Liver (tissue), 9 donors: ENCODE measurements around the gene NCAM2. TPM values are rescaled to one million over a fixed set of nuclear protein-coding genes. Genes with fewer than 3 reads are reported as not detected.

Experiments used
- DNase-seq: peaks from one replicate; pipeline ENCODE4 v3.0.0-alpha.2; 2017; ENCODE audit warnings: low spot score
- H3K27ac ChIP-seq, 2 donors: one replicate each; pipeline ENCODE4 v1.7.0; 2013; ENCODE audit warnings: inconsistent platforms in 2 of 2, low read length in 2 of 2, control low read depth in 1 of 2, low read depth in 1 of 2, mild to moderate bottlenecking in 1 of 2
- H3K27me3 ChIP-seq, 4 donors: one replicate each; pipeline versions ENCODE4 v1.6.1 to v1.7.0; 2013; ENCODE audit warnings: low read length in 3 of 4, inconsistent platforms in 1 of 4, mild to moderate bottlenecking in 1 of 4, moderate library complexity in 1 of 4; ENCODE audit not compliant: control insufficient read depth in 4 of 4, insufficient read depth in 4 of 4
- H3K36me3 ChIP-seq, 4 donors: one replicate each; pipeline versions ENCODE4 v1.6.1 to v1.7.0; 2013; ENCODE audit warnings: low read length in 3 of 4, mild to moderate bottlenecking in 3 of 4, low read depth in 1 of 4, moderate library complexity in 1 of 4; ENCODE audit not compliant: control insufficient read depth in 4 of 4, insufficient read depth in 3 of 4
- H3K4me1 ChIP-seq, 4 donors: one replicate each; pipeline versions ENCODE4 v1.6.1 to v1.7.0; 2013; ENCODE audit warnings: low read length in 3 of 4, mild to moderate bottlenecking in 3 of 4, moderate library complexity in 1 of 4; ENCODE audit not compliant: control insufficient read depth in 4 of 4, insufficient read depth in 4 of 4
- H3K4me3 ChIP-seq, 3 donors: one replicate each; pipeline versions ENCODE4 v1.6.1 to v1.7.0; 2013; ENCODE audit warnings: low read length in 3 of 3, control low read depth in 1 of 3, low read depth in 1 of 3, mild to moderate bottlenecking in 1 of 3
- H3K9ac ChIP-seq, 2 donors: one replicate each; pipeline ENCODE4 v1.7.0; 2013; ENCODE audit warnings: low read length in 2 of 2, mild to moderate bottlenecking in 2 of 2, moderate library complexity in 2 of 2, control low read depth in 1 of 2, low read depth in 1 of 2
- H3K9me3 ChIP-seq, 4 donors: one replicate each; pipeline versions ENCODE4 v1.6.1 to v1.7.0; 2013; ENCODE audit warnings: low read length in 3 of 4; ENCODE audit not compliant: control insufficient read depth in 4 of 4
- FOXA1 ChIP-seq: IDR thresholded peaks from 2 replicates; pipeline ENCODE4 v1.6.1; 2016; ENCODE audit warnings: antibody characterized with exemption
- GABPA ChIP-seq, 2 donors: IDR thresholded peaks in 1 of 2; conservative IDR thresholded peaks in 1 of 2; 2 replicates each; pipeline ENCODE4 v1.6.1; 2016; ENCODE audit warnings: antibody characterized with exemption in 2 of 2, mild to moderate bottlenecking in 1 of 2, moderate library complexity in 1 of 2
- HNF4A ChIP-seq, 2 donors: conservative IDR thresholded peaks; 2 replicates each; pipeline ENCODE4 v1.6.1; 2016; ENCODE audit warnings: antibody characterized with exemption in 2 of 2, mild to moderate bottlenecking in 2 of 2
- HNF4G ChIP-seq: IDR thresholded peaks from 2 replicates; pipeline ENCODE4 v1.6.1; 2016; ENCODE audit warnings: antibody characterized with exemption
- RAD21 ChIP-seq, 2 donors: IDR thresholded peaks; 2 replicates each; pipeline ENCODE4 v1.6.1; 2016; ENCODE audit warnings: antibody characterized with exemption in 2 of 2, mild to moderate bottlenecking in 2 of 2
- TAF1 ChIP-seq: conservative IDR thresholded peaks from 2 replicates; pipeline ENCODE4 v1.6.1; 2016; ENCODE audit warnings: antibody characterized with exemption, mild to moderate bottlenecking
- YY1 ChIP-seq: IDR thresholded peaks from 2 replicates; pipeline ENCODE4 v1.6.1; 2016; ENCODE audit warnings: antibody characterized with exemption, mild to moderate bottlenecking
- WGBS: extraction: QIAGEN DNeasy Blood & Tissue Kit; methylation state at CpG from one replicate; pipeline ENCODE4 v1.1.7; 2013; 5-methylcytosine and 5-hydroxymethylcytosine counted together
- polyA plus RNA-seq, 2 donors: library from polyadenylated mRNA; stranded (reverse) in 1 of 2; unstranded in 1 of 2; fragments of 200-250 nt in 1 of 2; fragments of >200 nt in 1 of 2; fragmentation: Nextera tagmentation in 1 of 2; extraction: Ambion mirVana in 1 of 2; gene quantifications; one replicate each; pipeline versions ENCODE4 v1.2.1 to v1.2.3, GENCODE V29; 2013 to 2015
- total RNA-seq, 2 donors: library from RNA; depleted of rRNA; stranded (reverse); fragments of >200 nt; gene quantifications; one replicate each; pipeline ENCODE4 v1.2.3, GENCODE V29; 2014
- TF ChIP-seq, protein P1 (sequence below): IDR thresholded peaks from 2 replicates; pipeline ENCODE4 v1.6.1; 2016; ENCODE audit warnings: antibody characterized with exemption
- TF ChIP-seq, protein P2 (sequence below): fragments of 150-350 bp; IDR thresholded peaks from 2 replicates; pipeline ENCODE4 v1.5.1; 2017; ENCODE audit warnings: improper control_type of control experiment, low read depth, low read length; ENCODE audit not compliant: missing input control
- TF ChIP-seq, protein P3 (sequence below): IDR thresholded peaks from 2 replicates; pipeline ENCODE4 v1.6.1; 2016; ENCODE audit warnings: antibody characterized with exemption, mild to moderate bottlenecking
- TF ChIP-seq, protein P4 (sequence below): IDR thresholded peaks from 2 replicates; pipeline ENCODE4 v1.6.1; 2016; ENCODE audit warnings: antibody characterized with exemption
- donor health status: healthy.
- donor health status: healthy.
- donor health status: healthy.
- donor health status: healthy.
- donor health status: healthy.

NCAM2 gene
- total and polyA plus RNA-seq, 4 donors = 0.06 to 0.51 (median 0.24) TPM

DNA sequence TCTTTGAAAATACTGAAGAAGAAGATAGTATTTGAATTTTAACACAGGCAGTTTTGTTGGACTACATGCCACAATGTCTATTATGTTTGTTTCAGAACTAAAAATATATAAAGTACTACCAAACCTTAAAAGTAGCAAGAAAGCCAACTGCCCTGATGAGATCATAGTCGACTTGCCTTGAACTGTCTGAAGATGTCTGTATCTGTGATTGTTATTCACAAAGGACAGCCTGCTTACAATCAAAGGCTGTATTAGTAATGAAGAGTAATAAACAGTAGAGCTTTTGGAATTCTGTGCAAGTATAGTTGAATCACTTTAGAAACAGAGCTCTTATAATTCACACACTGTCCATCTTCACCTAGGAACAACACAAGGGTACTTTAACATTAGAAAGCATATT is 228.3 kb downstream of the NCAM2 start:
- H3K27me3 ChIP-seq = peaks cover 0 to 5% (median 0%) of the 10 kb centered on the region in 4 donors
- no peak for DNase-seq
- H3K27ac ChIP-seq = no peak overlapping the region
- no peak overlapping the region for H3K9ac ChIP-seq
- no peaks in the 10 kb centered on the region for H3K4me1 ChIP-seq
- no peak overlapping the region for H3K4me3 ChIP-seq
- peaks cover 0 to 2% (median 0%) of the 10 kb centered on the region in 4 donors for H3K9me3 ChIP-seq
- WGBS = 48% methylated on average over 1 of the region's 1 CpG
- TF ChIP-seq GABPA (IDR thresholded peaks at IDR 0.05 in 1 of 2, conservative IDR thresholded peaks at IDR 0.05 in 1 of 2) = no peak
- TF ChIP-seq, protein P1, sequence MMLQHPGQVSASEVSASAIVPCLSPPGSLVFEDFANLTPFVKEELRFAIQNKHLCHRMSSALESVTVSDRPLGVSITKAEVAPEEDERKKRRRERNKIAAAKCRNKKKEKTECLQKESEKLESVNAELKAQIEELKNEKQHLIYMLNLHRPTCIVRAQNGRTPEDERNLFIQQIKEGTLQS = no peak
- no peak for TF ChIP-seq HNF4G
- no peak for TF ChIP-seq YY1
- TF ChIP-seq TAF1 = no peak
- TF ChIP-seq, protein P2, sequence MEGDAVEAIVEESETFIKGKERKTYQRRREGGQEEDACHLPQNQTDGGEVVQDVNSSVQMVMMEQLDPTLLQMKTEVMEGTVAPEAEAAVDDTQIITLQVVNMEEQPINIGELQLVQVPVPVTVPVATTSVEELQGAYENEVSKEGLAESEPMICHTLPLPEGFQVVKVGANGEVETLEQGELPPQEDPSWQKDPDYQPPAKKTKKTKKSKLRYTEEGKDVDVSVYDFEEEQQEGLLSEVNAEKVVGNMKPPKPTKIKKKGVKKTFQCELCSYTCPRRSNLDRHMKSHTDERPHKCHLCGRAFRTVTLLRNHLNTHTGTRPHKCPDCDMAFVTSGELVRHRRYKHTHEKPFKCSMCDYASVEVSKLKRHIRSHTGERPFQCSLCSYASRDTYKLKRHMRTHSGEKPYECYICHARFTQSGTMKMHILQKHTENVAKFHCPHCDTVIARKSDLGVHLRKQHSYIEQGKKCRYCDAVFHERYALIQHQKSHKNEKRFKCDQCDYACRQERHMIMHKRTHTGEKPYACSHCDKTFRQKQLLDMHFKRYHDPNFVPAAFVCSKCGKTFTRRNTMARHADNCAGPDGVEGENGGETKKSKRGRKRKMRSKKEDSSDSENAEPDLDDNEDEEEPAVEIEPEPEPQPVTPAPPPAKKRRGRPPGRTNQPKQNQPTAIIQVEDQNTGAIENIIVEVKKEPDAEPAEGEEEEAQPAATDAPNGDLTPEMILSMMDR = no peak
- TF ChIP-seq FOXA1 = no peak
- TF ChIP-seq, protein P3, sequence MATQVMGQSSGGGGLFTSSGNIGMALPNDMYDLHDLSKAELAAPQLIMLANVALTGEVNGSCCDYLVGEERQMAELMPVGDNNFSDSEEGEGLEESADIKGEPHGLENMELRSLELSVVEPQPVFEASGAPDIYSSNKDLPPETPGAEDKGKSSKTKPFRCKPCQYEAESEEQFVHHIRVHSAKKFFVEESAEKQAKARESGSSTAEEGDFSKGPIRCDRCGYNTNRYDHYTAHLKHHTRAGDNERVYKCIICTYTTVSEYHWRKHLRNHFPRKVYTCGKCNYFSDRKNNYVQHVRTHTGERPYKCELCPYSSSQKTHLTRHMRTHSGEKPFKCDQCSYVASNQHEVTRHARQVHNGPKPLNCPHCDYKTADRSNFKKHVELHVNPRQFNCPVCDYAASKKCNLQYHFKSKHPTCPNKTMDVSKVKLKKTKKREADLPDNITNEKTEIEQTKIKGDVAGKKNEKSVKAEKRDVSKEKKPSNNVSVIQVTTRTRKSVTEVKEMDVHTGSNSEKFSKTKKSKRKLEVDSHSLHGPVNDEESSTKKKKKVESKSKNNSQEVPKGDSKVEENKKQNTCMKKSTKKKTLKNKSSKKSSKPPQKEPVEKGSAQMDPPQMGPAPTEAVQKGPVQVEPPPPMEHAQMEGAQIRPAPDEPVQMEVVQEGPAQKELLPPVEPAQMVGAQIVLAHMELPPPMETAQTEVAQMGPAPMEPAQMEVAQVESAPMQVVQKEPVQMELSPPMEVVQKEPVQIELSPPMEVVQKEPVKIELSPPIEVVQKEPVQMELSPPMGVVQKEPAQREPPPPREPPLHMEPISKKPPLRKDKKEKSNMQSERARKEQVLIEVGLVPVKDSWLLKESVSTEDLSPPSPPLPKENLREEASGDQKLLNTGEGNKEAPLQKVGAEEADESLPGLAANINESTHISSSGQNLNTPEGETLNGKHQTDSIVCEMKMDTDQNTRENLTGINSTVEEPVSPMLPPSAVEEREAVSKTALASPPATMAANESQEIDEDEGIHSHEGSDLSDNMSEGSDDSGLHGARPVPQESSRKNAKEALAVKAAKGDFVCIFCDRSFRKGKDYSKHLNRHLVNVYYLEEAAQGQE = no peak
- TF ChIP-seq, protein P4, sequence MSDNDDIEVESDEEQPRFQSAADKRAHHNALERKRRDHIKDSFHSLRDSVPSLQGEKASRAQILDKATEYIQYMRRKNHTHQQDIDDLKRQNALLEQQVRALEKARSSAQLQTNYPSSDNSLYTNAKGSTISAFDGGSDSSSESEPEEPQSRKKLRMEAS = no peak
- no peak for TF ChIP-seq HNF4A (conservative IDR thresholded peaks at IDR 0.05)
- no peak for TF ChIP-seq RAD21 (IDR thresholded peaks at IDR 0.05)
- H3K36me3 ChIP-seq = no peaks in the 10 kb centered on the region

DNA sequence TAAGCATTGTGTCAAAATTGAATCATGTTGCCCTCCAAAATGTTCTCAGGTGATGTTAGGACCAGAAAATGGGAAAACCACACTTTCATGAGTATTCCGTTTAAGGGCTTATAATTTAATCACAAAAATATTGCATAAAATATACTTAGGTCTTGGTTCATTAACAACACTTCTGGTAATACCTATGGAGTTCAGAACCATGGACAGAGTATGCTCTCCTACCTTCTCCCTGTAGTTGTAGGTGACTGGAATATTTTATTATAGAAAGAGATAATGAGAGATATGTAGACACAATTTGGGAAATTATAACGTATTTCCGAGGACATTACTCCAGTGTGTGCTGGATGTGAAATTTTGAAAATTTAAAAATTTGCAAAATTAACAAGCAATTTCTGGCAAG is 232.5 kb downstream of the NCAM2 start:
- H3K27me3 ChIP-seq = no peaks in the 10 kb centered on the region
- WGBS = 42% methylated on average over 3 of the region's 3 CpGs

More for the DNA sequence above, 232.5 kb downstream of the NCAM2 start:
- Histone ChIP-seq H3K9ac (no peak overlapping the region), H3K9me3 (no peaks in the 10 kb centered on the region), H3K36me3 (no peaks in the 10 kb centered on the region), H3K27ac (no peak overlapping the region), H3K4me3 (no peak overlapping the region), H3K4me1 (no peaks in the 10 kb centered on the region)
- TF ChIP-seq, protein P3 = peak; percentile 97
- no peak for TF ChIP-seq YY1
- no peak for DNase-seq
